Stimulated activated CD4-positive, alpha-beta T cell treated with anti-CD3 and anti-CD28 coated beads, Interleukin-2, amount 100 ng/mL, for 4 hours (primary cell): Measurements from ENCODE around the gene LIMS1.
A peak's percentile ranks its signal among the peaks of the same experiment; 100 is the strongest.
"Not testable (repeated sequence)": the region's sequence is repeated elsewhere in the genome, so short reads cannot be mapped to it uniquely, and the experiment has no call there.

ENCODE experiments used
- DNase-seq: peaks from one replicate; pipeline ENCODE4 v3.0.0-alpha.2; 2020; ENCODE audit warnings: low read depth

The LIMS1 gene

GRCh38 chr2:108634576-108635160 is 100.4 kb downstream of the LIMS1 start:
- DNase-seq: no peak

GRCh38 chr2:108635630-108636354 is 101.5 kb downstream of the LIMS1 start:
- DNase-seq: no peak

DNA sequence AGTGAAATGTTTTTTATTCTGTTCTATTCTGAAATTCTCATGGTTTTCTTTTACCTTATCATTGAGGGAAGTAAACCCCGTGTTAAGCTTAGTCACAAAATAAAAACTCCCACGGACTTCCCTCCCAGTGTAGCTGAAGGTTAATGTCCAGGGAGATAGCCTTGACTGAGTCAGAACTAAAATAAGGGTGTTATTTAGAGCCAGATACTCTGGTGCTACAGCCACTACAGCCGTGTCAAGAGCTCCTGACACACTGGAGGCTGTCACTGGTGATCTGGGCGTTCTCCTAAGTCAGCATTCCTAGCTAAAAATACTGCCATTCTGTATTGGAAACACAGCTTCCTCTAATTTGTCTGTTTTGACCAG is 103.0 kb downstream of the LIMS1 start:
- no peak for DNase-seq

- no peak for DNase-seq
These were observed 106.5 kb downstream of the LIMS1 start for GRCh38 chr2:108640731-108641130.

DNA sequence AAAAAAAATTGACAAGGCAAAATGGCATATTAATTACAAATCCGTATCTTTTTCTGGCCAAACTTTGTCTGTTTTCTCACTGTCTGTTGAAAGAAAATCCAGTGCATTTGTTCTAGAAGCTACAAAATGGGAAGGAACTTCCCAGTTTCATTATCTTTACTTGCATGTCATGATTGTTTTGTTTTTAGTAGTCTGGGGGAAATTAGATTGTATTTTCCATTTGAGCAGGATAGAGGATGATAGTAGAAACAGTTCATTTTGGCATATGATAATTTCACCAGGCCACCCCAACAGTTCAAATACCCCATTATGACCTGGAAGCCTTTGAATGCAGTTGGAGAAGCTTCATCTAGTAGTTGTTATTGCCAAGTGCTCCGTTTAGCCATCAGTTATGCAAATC is 107.5 kb downstream of the LIMS1 start:
- DNase-seq: no peak

GRCh38 chr2:108643261-108643849 is 109.1 kb downstream of the LIMS1 start:
- no peak for DNase-seq

GRCh38 chr2:108643862-108644261 is 109.6 kb downstream of the LIMS1 start:
- DNase-seq: not testable (repeated sequence)

GRCh38 chr2:108644446-108644845 is 110.2 kb downstream of the LIMS1 start:
- DNase-seq: not testable (repeated sequence)

DNA sequence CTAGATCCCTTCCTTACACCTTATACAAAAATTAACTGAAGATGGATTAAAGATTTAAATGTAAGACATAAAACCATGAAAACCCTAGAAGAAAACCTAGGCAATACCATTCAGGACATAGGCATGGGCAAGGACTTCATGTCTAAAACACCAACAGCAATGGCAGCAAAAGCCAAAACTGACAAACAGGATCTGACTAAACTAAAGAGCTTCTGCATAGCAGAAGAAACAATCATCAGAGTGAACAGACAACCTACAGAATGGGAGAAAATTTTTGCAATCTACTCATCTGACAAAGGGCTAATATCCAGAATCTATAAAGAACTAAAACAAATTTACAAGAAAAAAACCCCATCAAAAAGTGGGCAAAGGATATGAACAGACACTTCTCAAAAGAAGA is 114.5 kb downstream of the LIMS1 start:
- DNase-seq: not testable (repeated sequence)

DNA sequence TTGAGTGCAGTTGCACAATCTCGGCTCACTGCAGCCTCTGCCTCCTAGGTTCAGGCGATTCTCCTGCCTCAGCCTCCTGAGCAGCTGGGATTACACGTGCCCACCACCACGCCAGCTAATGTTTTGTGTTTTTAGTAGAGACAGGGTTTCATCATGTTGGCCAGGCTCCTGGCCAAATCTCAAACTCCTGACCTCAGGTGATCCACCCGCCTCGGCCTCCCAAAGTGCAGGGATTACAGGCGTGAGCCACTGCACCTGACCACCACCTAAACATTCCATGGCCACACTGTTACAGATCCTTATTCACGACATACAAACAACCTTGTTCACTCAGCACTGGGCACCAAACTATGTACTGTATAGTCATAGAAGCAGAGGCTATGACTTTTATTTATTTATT is 116.2 kb downstream of the LIMS1 start:
- not testable (repeated sequence) for DNase-seq

DNA sequence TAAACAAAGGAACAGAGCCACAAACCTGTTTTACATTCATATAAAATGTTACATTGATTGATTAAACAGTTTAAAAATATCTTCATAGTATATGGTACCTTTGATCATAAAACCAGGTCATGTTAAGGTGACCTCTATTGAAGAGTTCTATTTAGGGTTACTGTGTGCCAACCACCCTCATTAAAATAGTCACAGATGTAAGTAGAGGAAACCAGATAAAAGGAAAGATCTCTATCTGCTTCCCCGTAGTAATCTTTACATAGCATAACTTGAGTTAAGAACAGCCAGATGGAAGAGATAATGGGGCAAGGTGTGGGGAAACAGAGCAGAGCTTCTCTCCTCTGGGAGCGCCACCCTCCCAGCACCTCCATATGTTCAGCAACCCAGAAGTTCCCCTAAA is 117.2 kb downstream of the LIMS1 start:
- not testable (repeated sequence) for DNase-seq

- peak; percentile 44 for DNase-seq
These were observed 118.1 kb downstream of the LIMS1 start for GRCh38 chr2:108652187-108652931.

DNA sequence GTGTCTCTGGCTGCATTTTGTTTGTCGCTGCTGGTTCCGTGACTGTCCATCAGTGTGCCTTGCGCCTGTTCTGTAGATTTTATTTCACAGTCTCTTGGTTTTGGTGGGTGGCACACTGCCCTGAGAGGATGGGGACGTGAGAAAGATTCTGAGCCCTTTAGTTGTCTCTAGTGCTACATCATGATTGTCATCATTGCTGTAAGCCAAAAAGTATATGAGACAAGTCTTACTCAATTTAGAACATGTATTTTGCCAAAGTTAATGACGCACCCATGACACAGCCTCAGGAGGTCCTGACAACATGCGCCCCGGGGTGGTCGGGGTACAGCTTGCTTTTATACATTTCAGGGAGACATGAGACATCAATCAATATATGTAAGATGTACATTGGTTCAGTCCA is 119.2 kb downstream of the LIMS1 start:
- not testable (repeated sequence) for DNase-seq

DNA sequence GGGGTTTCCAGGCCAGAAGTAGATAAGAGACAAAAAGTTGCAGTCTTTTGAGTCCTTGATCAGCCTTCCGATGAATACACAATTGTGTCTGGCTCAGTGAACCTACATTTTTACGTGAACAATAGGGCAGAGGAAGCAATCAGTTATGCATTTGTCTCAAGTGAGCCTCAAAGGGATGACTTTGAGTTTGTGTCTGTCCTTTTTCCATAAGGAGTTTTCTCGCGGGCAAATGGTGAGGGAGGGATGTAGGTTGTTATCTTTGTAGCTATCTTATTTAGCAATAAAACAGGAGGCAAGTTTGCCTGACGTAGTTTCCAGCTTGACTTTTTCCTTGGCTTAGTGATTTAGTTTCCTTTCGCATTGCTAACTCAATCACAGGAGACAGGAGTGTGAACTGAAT is 119.6 kb downstream of the LIMS1 start:
- not testable (repeated sequence) for DNase-seq

DNA sequence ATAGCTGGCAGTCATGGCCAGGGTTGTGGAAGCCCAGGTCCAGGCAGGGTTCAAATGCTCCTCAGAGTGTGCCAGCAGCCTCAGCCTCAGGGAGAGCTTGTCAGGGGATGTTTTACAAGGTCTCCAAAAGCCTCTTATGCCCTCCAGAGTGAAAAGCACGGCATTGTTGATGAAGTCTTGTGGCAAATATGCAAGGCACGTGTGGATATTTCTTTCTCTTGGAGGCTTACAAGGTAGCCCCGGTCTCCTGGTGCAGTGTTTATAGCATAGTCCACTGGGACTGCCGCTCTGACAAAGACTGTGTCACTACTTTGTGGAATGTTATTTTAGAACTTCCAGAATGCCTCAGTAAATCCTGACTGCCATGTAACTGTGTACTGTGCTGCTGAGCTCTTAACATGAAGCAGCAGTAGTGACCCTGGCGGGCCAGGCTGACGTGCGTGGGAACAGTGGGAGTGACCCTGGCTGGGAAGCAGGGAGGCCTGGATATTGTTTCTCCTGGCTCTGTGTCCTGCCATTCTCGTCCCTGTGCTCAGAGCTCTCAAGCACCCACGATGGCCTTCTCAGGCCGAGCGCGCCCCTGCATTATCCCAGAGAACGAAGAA is 120.4 kb downstream of the LIMS1 start:
- not testable (repeated sequence) for DNase-seq

GRCh38 chr2:108655270-108655669 is 121.0 kb downstream of the LIMS1 start:
- DNase-seq: not testable (repeated sequence)

GRCh38 chr2:108656282-108656681 is 122.0 kb downstream of the LIMS1 start:
- DNase-seq: not testable (repeated sequence)

DNA sequence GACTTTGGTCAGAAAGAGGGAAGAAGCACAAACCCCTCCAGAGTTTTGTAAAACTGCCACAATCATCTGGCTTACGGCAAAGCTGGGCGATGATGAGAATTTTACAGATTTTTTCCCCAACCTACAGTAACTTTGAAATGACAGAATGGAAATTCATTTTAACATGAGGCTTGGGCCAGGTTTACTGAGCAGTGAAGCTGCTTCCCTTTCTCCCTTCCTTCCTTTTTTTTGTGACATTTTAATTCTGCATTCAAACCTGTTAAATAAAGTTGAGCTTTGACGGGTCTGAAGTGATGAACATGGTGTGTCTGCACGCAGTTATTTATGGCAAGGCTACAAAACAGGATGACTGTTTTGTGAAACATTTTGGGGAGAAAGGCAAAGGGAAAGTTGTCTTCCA is 123.2 kb downstream of the LIMS1 start:
- DNase-seq: not testable (repeated sequence)

DNA sequence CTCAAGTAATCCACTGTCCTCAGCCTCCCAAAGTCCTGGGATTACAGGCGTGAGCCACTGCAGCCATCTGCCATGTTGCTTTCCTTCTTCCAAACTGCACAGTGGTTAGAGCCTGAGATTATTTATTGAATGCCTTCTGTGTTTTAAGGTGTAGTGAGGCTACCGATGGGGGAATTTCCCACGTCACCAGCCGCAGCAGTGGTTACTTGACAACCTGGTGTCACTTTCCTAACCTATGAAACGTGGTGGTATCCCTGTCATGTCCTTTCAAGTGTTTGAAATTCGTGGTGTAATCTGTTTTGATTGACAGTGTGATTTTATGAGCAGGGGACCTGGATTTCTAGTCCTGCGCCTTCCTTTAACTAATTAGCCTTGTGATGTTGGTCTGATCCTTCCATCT is 124.3 kb downstream of the LIMS1 start:
- DNase-seq: not testable (repeated sequence)

GRCh38 chr2:108661493-108661892 is 127.2 kb downstream of the LIMS1 start:
- not testable (repeated sequence) for DNase-seq

DNA sequence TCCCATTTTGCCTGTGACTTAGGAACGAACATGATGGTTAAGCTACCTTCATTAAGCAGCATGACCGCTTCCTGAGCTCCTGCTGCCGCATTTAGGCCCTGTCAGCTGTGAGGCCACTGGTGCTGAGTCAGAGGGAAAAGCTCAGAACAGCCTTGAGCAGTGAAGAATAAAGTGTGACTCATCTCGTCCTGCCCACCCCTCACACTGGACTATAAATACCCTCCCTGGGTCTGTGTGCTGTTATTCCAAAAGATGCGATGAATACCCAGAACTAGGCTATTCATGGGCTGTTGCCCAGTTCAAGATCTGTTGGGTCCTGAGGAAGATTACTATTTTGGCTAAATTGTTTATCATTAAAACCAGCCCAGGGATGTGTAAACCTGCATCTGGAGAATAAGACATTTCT is 127.9 kb downstream of the LIMS1 start:
- not testable (repeated sequence) for DNase-seq

- not testable (repeated sequence) for DNase-seq
These were observed 129.1 kb downstream of the LIMS1 start for GRCh38 chr2:108663346-108663745.
